GM10266 (cell line): ENCODE data around the gene ZNF736.
"Not testable (repeated sequence)": the region's sequence is repeated elsewhere in the genome, so short reads cannot be mapped to it uniquely, and the experiment has no call there.

Experiments
- DNase-seq: peaks from one replicate; pipeline ENCODE4 v3.0.0; 2012; ENCODE audit errors: extremely low spot score
- TF ChIP-seq, protein P1 (sequence below): IDR thresholded peaks from 2 replicates; pipeline ENCODE4 v1.5.1; 2012; ENCODE audit warnings: mild to moderate bottlenecking, low read depth; ENCODE audit not compliant: control insufficient read depth, insufficient read depth; ENCODE audit errors: missing control alignments

ZNF736 gene

DNA sequence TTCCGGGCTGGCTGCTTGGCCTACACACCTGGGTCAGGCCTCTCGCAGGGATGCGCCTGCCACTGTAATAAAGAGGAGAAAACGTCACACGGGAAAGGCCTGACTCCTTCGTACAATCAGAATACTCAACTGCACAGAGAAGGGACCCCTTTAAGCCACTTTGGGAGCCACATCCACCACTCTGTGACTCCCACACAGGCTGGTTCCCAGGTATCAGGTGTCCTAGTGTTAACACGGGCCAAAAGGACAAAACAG lies 5.8 kb upstream of the ZNF736 start:
- TF ChIP-seq, protein P1, sequence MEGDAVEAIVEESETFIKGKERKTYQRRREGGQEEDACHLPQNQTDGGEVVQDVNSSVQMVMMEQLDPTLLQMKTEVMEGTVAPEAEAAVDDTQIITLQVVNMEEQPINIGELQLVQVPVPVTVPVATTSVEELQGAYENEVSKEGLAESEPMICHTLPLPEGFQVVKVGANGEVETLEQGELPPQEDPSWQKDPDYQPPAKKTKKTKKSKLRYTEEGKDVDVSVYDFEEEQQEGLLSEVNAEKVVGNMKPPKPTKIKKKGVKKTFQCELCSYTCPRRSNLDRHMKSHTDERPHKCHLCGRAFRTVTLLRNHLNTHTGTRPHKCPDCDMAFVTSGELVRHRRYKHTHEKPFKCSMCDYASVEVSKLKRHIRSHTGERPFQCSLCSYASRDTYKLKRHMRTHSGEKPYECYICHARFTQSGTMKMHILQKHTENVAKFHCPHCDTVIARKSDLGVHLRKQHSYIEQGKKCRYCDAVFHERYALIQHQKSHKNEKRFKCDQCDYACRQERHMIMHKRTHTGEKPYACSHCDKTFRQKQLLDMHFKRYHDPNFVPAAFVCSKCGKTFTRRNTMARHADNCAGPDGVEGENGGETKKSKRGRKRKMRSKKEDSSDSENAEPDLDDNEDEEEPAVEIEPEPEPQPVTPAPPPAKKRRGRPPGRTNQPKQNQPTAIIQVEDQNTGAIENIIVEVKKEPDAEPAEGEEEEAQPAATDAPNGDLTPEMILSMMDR: no peak
- no peak for DNase-seq

DNA sequence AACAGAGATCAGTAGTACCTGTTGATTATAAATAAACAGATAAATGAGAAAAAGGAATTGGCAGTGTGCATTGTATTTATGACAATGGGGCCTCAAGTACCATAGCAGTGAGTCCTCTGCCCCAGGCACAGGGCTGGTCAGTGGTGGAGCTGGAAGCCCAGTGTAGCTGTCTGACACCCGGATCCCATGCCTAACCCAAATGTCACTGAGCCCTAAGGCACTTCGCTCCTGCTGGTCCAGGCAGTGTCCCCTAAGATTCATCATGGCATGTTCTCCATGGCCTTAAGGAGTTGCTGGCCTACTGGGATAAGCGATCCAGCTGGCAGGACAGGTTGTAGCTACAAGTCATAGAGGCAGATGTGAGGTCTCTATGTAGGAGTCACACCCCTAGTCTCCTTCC lies 3.3 kb upstream of the ZNF736 start:
- no peak for DNase-seq
- TF ChIP-seq, protein P1: no peak

DNA sequence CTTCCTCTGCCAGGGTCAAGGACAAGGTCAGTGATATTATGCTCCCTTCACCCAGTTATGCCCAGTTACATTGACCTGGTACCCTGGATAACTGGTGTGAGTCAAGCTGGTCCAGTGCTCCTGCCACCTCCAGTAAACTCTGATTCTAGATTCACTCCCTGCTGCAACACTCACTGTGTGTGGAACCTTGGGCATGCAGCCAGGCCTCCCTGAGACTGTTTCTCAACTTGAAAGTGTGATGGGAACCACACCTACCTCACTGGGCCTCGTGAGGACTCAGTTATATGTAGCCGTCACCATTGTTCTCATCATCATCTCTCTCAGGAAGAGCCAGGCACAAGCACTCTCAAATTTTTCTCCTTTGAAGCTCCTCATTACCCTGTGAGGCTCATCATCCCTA lies 935 bp upstream of the ZNF736 start:
- TF ChIP-seq, protein P1: no peak
- DNase-seq: no peak

DNA sequence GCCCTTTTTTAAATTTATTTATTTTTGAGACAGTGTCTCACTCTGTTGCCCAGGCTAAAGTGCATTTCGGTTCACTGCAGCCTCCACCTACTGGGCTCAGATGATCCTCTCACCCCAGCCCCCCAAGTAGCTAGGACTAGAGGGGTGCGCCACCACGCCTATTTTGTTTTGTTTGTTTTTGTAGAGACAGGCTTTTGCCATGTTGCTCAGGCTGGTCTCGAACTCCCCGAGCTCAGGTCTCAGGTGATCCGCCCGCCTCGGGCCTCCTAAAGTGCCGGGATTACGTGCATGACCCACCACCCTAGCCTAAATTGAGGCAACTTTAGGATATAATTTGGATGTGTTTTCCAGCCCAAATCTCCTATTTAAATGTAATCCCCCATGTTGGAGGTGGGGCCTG lies 805 bp downstream of the ZNF736 start:
- no peak for DNase-seq
- TF ChIP-seq, protein P1: no peak

DNA sequence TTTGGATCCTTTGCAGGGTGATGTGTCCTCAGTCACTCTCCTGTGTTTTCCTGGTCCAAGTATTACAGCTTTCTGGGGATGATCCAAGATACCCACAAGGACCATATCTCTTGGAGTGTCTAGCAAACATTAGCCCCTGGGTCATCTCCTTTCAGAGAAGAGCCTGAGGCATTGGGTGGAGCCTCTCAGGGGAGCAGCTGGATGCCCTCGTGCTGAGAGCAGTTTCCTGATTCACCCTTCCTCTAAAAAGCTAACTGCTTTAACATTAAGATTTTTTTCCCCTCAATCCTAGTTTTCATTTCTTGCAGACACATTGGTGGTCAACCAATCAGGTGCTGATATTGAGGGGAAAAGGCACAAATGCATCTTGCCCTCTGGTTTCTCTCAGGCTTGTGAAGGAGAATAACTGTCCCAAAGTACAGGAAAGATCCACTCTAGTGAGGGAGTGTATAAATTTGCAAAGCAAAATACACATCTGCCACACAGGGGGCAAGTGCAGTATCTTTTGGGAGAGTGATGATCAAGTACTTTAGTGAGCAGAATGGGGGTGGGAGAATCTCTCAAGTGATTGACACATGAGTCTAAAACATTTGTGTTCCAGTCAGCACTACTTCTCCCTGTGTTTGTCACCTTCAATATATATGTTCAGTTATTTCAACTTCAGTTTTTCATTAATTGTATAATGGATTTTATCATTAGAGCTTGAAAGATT lies 2.4 kb downstream of the ZNF736 start:
- DNase-seq: not testable (repeated sequence)

DNA sequence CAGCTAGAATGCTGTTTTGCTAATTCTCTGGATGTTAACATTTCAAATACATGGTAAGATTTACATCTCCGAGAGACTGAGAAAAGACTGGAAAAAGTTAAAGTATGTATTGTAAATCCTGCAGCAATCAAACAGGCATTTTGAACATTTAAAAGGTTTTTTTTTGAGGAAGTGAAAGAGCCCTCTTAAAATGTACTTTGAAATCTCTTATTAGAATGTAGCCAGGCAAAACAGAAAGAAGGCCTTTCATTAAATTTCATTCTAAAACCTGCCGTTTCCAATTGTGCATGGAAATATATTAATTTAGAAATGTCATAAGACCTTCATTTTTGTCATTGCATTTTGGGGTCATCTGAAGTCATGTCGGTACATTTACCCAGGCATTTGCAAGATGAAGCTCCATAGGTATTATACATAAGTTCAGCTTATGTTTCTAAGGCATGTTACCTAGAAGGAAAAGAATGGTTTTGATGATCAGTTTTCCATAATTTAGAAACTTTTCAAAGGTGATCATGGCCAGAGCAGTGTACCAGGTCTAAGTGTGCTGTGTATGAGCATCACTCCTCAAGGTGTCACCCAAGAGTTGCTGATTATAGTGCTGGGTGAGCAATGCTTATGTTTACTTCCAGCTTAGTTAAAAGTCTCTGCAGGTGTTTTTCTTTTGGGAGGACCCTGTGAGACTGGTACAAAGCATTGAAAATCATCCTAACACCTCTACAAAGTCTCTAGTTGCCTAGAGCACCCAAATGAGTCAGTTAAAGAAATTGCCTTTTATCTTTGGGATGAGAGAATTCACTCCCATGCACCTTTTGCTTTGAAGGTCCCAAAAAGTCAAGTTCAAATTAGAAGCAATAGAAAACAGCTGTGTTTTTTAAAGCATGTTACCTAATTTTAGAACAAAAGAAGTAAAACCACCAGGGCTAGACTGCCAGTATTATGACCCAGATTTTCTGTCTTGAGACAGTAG lies 7.1 kb downstream of the ZNF736 start:
- DNase-seq: no peak
- TF ChIP-seq, protein P1: no peak

DNA sequence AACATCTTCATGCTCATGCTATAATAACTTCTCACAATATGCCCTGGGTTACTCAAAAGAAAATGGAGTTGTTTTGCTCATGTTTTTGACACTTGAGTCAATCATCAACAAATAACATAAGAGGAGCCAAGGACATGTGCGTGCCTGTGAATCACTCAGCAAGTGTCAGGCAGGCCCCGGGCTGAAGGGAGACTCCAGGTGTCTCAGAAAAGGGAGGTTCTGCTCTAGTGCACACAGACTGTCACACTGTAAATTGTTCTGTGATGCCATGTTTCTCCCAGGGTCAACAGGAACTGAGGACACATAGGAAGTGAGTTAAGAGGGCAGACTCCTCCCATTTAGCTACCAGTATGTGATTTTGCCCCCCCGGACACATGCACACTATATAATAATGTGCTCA lies 10.4 kb downstream of the ZNF736 start:
- DNase-seq: not testable (repeated sequence)

DNA sequence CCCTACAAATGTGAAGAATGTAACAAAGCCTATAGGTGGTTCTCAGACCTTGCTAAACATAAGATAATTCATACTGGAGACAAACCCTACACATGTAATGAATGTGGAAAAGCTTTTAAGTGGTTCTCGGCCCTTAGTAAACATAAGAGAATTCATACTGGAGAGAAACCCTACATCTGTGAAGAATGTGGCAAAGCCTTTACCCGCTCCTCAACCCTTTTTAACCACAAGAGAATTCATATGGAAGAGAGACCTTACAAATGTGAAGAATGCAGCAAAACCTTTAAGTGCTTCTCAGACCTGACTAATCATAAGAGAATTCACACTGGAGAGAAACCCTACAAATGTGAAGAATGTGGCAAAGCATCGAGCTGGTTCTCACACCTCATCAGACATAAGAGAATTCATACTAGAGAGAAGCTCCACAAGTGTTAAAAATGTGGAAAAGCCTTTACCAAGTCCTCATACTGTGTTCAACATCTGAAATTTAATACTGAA lies 35.0 kb downstream of the ZNF736 start:
- not testable (repeated sequence) for DNase-seq
